Measurements from ENCODE around the gene CXXC4. TPM values are rescaled to one million over a fixed set of nuclear protein-coding genes. Genes with fewer than 3 reads are reported as not detected.

The CXXC4 gene
- total RNA-seq (1 to 10 TPM; 2.2 to 4.3 (median 3.5) TPM), polyA plus RNA-seq (under 1 TPM; 0.45 to 0.60 (median 0.46) TPM)

DNA sequence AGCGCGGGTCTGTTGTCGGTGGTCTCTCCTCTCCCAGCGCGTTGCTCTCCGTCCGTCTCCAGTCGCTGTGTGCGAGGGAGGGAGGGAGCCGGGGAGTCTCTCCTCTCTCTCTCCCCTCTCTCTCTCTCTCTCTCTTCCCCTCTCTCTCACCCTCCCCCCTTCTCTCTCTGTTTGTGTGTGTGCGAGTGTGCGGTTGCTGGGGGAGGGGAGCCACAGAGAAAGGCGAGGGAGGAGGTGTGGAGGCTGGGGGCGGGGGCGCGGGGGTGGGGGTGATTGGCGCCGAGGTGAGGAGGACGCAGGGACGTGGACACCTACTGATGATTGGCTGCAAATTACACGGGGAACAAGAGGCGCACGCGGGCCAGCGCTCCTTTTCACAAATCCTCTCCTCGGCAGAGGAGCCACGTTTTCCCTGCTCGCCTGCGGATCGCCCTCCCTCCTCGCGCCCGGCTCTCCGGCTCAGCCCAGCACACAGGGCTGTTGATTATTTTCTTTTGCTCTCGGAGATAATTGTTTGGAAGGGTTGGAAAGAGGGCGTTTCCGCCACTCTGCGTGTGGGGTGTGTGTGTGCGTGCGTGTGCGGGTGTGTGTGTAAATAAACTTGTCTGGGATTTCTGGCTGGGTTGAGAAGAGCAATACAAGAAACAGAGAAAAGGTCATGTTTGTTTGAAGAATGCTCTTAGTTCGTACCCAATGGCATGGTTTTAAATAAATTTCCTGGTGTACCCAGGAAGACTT lies at the start of gene CXXC4:
Gene CXXC4, minus strand, starts transcription at position 73 of the 738 bp plus-strand sequence. CDS start 3,092 bp downstream, outside the sequence.
- H3K27me3 ChIP-seq: no peaks in the 10 kb centered on the region
- peak within 1 kb of the TSS; percentile 85 to 91 (median 88) for H3K27ac ChIP-seq
- 0 to 1% methylated on average over 40 to 41 of the region's 42 CpGs for WGBS, 2 donors
- peak; percentile 90 for DNase-seq
- no peaks in the 10 kb centered on the region for H3K9me3 ChIP-seq
- H3K36me3 ChIP-seq: no peaks in the 10 kb centered on the region
- intact Hi-C loops (cut with DNase I): loop anchor here (5.0 to 10.0 kb wide), 2 partner anchors 97 to 650 kb away; partner anchors contain the start of gene TET2
- H3K4me3 ChIP-seq: peak within 1 kb of the TSS; percentile 44 to 60 (median 56)
- peaks cover 0 to 31% (median 15%) of the 10 kb centered on the region in 4 donors for H3K4me1 ChIP-seq
- no peak for TF ChIP-seq POLR2A (IDR thresholded peaks at IDR 0.05)
- peak; percentile 53 to 78 (median 66) for TF ChIP-seq POLR2AphosphoS5 (IDR thresholded peaks at IDR 0.05)
- TF ChIP-seq, protein P1, sequence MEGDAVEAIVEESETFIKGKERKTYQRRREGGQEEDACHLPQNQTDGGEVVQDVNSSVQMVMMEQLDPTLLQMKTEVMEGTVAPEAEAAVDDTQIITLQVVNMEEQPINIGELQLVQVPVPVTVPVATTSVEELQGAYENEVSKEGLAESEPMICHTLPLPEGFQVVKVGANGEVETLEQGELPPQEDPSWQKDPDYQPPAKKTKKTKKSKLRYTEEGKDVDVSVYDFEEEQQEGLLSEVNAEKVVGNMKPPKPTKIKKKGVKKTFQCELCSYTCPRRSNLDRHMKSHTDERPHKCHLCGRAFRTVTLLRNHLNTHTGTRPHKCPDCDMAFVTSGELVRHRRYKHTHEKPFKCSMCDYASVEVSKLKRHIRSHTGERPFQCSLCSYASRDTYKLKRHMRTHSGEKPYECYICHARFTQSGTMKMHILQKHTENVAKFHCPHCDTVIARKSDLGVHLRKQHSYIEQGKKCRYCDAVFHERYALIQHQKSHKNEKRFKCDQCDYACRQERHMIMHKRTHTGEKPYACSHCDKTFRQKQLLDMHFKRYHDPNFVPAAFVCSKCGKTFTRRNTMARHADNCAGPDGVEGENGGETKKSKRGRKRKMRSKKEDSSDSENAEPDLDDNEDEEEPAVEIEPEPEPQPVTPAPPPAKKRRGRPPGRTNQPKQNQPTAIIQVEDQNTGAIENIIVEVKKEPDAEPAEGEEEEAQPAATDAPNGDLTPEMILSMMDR (IDR thresholded peaks at IDR 0.05): no peak

DNA sequence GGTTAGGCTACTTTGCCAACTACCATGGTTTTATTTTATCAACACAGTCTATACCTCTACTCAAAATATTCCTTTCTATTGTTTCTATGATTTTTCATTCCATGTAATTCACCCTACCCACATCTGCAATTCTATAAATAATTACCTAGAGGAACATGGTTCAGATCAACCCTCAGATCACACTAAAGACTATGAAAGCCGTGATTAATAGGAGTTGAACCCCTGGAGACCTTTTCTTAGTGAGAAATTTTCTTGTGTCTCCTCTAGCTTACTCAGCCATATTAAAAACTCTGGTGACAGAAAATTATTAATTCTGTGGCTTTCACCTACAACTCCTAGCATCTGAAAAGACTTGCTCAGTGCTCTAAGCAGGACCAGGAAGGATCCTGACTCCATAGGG lies 38.5 kb upstream of the CXXC4 start:
- 87 to 88% methylated on average over 1 of the region's 1 CpG for whole genome bisulfite sequencing, 2 donors
- no peaks in the 10 kb centered on the region for H3K27me3 ChIP-seq
- intact Hi-C loops (cut with DNase I): no loop called here
- no peak for DNase-seq
- no peaks in the 10 kb centered on the region for H3K9me3 ChIP-seq
- H3K4me1 ChIP-seq: peaks cover 0 to 11% (median 0%) of the 10 kb centered on the region in 4 donors
- H3K36me3 ChIP-seq: no peaks in the 10 kb centered on the region
- TF ChIP-seq POLR2A (IDR thresholded peaks at IDR 0.05) (no peak), EP300 (IDR thresholded peaks at IDR 0.05) (no peak), POLR2AphosphoS5 (IDR thresholded peaks at IDR 0.05) (no peak)
- TF ChIP-seq, protein P1 (IDR thresholded peaks at IDR 0.05): no peak
- no peak overlapping the region for H3K27ac ChIP-seq
- no peak overlapping the region for H3K4me3 ChIP-seq

DNA sequence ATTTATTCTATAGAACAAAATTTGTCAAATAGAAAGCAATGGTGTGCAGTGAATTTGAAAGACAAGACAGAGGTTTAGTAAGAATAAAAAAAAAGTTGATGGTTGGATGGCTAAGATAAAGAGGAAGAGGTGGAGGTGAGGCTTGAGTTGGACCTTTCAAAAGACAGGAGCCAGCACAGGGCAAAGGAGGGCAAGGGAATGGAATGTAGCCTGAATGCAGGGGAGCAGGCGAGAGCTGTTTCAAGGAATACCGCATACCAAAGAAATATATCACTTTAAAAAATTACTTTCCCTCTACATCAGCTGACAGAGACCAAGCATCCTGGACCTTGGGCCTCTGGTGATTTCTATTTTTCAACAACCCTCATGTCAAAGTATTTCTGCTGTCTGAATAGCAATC lies 38.0 kb upstream of the CXXC4 start:
- intact Hi-C loops (cut with DNase I): no loop called here
- no peaks in the 10 kb centered on the region for H3K36me3 ChIP-seq
- no peak for DNase-seq
- H3K27ac ChIP-seq: no peak overlapping the region
- no peaks in the 10 kb centered on the region for H3K9me3 ChIP-seq
- WGBS, 2 donors: 93 to 98% methylated on average over 2 of the region's 2 CpGs
- TF ChIP-seq POLR2AphosphoS5 (IDR thresholded peaks at IDR 0.05): no peak
- no peak for TF ChIP-seq POLR2A (IDR thresholded peaks at IDR 0.05)
- no peak for TF ChIP-seq EP300 (IDR thresholded peaks at IDR 0.05)
- TF ChIP-seq, protein P1 (IDR thresholded peaks at IDR 0.05): no peak
- H3K27me3 ChIP-seq: no peaks in the 10 kb centered on the region
- peaks cover 0 to 11% (median 0%) of the 10 kb centered on the region in 4 donors for H3K4me1 ChIP-seq
- no peak overlapping the region for H3K4me3 ChIP-seq

DNA sequence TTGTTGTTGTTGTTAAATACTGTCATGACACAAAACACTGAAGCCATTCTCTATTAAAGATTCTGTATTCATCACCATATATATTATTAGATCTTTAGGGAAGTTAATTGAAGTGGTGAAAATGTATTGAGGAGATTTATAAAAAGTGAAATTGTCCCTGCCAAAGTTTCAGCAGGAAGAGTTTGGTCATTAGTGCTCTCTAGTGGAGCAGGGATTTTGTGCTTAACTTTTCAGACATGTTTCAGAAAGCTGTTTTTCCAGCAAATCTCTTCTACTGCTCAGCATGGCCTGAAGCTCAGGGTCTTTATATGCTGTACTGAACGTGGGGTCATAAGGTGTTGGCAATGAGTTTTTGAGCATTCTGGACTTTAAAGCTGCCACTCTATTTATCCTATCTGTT lies 36.7 kb upstream of the CXXC4 start:
- H3K27ac ChIP-seq: no peak overlapping the region
- no peaks in the 10 kb centered on the region for H3K9me3 ChIP-seq
- peaks cover 0 to 11% (median 0%) of the 10 kb centered on the region in 4 donors for H3K4me1 ChIP-seq
- H3K27me3 ChIP-seq: no peaks in the 10 kb centered on the region
- TF ChIP-seq EP300 (IDR thresholded peaks at IDR 0.05): no peak
- TF ChIP-seq, protein P1 (IDR thresholded peaks at IDR 0.05): peak in 1 of 4 experiments; percentile 13
- DNase-seq: no peak
- 25 to 36% methylated on average over 1 of the region's 1 CpG for WGBS, 2 donors
- no peak overlapping the region for H3K4me3 ChIP-seq
- H3K36me3 ChIP-seq: no peaks in the 10 kb centered on the region
- intact Hi-C loops (cut with DNase I): no loop called here
